Heart left ventricle (tissue), 16 donors: ENCODE measurements around the gene SLC4A2. TPM values are rescaled to one million over a fixed set of nuclear protein-coding genes. Genes with fewer than 3 reads are reported as not detected.

Experiments
- ATAC-seq, 4 donors: fragments of 200-7000 bp; cut with Tn5 transposase; one replicate each; pipeline ENCODE4 v1.9.1; 2020 to 2022; ENCODE audit warnings: moderate library complexity in 4 of 4, mild to moderate bottlenecking in 3 of 4, moderate number of reproducible peaks in 1 of 4
- DNase-seq, 5 donors: peaks; one replicate each; pipeline ENCODE4 v3.0.0-alpha.2; 2020
- H3K27ac ChIP-seq, 12 donors: fragments of 200-600 bp; sonication (generic) in 4 of 12; one replicate each; pipeline versions ENCODE4 v1.5.0 to v1.8.0; 2016 to 2022; ENCODE audit warnings: mild to moderate bottlenecking in 2 of 12
- H3K27me3 ChIP-seq, 9 donors: fragments of 200-600 bp; sonication (generic) in 2 of 9; one replicate each; pipeline versions ENCODE4 v1.5.1 to v1.8.0; 2016 to 2022; ENCODE audit warnings: mild to moderate bottlenecking in 3 of 9
- H3K36me3 ChIP-seq, 9 donors: fragments of 200-600 bp; sonication (generic) in 2 of 9; one replicate each; pipeline versions ENCODE4 v1.5.0 to v1.8.0; 2018 to 2022; ENCODE audit warnings: mild to moderate bottlenecking in 2 of 9
- H3K4me1 ChIP-seq, 12 donors: fragments of 200-600 bp; sonication (generic) in 4 of 12; one replicate each; pipeline versions ENCODE4 v1.5.0 to v1.8.0; 2016 to 2022; ENCODE audit warnings: mild to moderate bottlenecking in 3 of 12
- H3K4me3 ChIP-seq, 12 donors: fragments of 200-600 bp; sonication (generic) in 4 of 12; one replicate each; pipeline versions ENCODE4 v1.5.0 to v1.8.0; 2017 to 2022; ENCODE audit warnings: mild to moderate bottlenecking in 9 of 12, moderate library complexity in 4 of 12
- H3K9me3 ChIP-seq, 12 donors: fragments of 200-600 bp; sonication (generic) in 4 of 12; one replicate each; pipeline versions ENCODE4 v1.5.0 to v1.8.0; 2016 to 2022; ENCODE audit warnings: mild to moderate bottlenecking in 1 of 12
- CTCF ChIP-seq, 12 donors: fragments of 200-600 bp; sonication (generic) in 4 of 12; IDR thresholded peaks; one replicate each; pipeline versions ENCODE4 v1.5.0 to v1.8.0; 2018 to 2022; ENCODE audit warnings: antibody characterized with exemption in 12 of 12, mild to moderate bottlenecking in 5 of 12
- POLR2A ChIP-seq, 2 donors: fragments of 450-650 bp; IDR thresholded peaks; one replicate each; pipeline ENCODE4 v1.6.1; 2017; ENCODE audit warnings: antibody characterized with exemption in 2 of 2, mild to moderate bottlenecking in 2 of 2, moderate library complexity in 2 of 2
- WGBS, 4 donors: extraction: QIAGEN DNeasy Blood & Tissue Kit in 2 of 4; methylation state at CpG; one replicate each; pipeline versions ENCODE4 v1.1.5 to v1.1.7; 2013 to 2018; 5-methylcytosine and 5-hydroxymethylcytosine counted together
- intact Hi-C, 10 donors: fragments of 100-400 bp; cut with DNase I; formaldehyde crosslinking; loops; one replicate each; pipeline versions ENCODE4 v1.11.1 to v1.14.2; 2022
- long read RNA-seq, 3 donors: library from polyadenylated mRNA; unstranded; transcript quantifications; one replicate each; pipeline ENCODE4 v2.0.0, GENCODE V29; 2020 to 2021
- polyA plus RNA-seq, 2 donors: library from polyadenylated mRNA; stranded (reverse); fragments of 200-250 nt; gene quantifications; one replicate each; pipeline ENCODE4 v1.2.3, GENCODE V29; 2013
- total RNA-seq, 9 donors: library from RNA; depleted of rRNA in 2 of 9; stranded (reverse); fragments of >200 nt in 2 of 9; fragmentation: NEBNext Ultra II Directional in 3 of 9; extraction: Animal tissue kit (Norgen Biotek cat#: 25700) in 3 of 9; gene quantifications; one replicate each; pipeline versions ENCODE4 v1.1.0 to v1.2.4, GENCODE V29; 2016 to 2023
- donor health status: ischemic (EF 13 %, LVEDD 7.1; RV severe dilation, severe dysfunction).
- donor health status: healthy with polysubstance abuse.
- donor health status: DM: no; HTN: yes; CAD: no.
- donor health status: DM: no; HTN: no; CAD: no.
- donor health status: ischemic (EF 25% LVEDD 6.9; RV normal size, moderate dysfunction).
- donor health status: ischemic (EF 25% LVEDD 5.7; RV mildly dilated, moderate dysfunction).
- donor health status: healthy.
- donor health status: DM: yes; HTN: yes; CAD: no.
- donor health status: ischemic (EF 35%, LVEDD 5.7; RV mildly dilated, moderate dysfunction).
- donor health status: nonischemic (EF 11% LVEDD 7.7; RV severe dilation, severe dysfunction).
- donor health status: DM: yes; HTN: yes; CAD: no.
- donor health status: PGD.
- donor health status: ischemic (EF 29% LVEDD 5.4; RV normal size, mild dysfunction).
- donor health status: nonischemic (EF 23%, LVEDD 6.1; RV moderate dilation, normal function).

The SLC4A2 gene
- 10 to 100 TPM; 44.1 to 84.3 (median 54.8) TPM for total RNA-seq
- 100 to 1,000 TPM in 1 of 2 donors, 10 to 100 TPM in 1; 68.3 to 113 TPM for polyA plus RNA-seq
- long read RNA-seq, donor 1, full-length matches to known transcripts = 34 of 77 reads
- long read RNA-seq, donor 1, partial matches to known transcripts = 37 of 77 reads
- long read RNA-seq, donor 1, other reads (novel, unspliced or antisense) = 6 of 77 reads
- long read RNA-seq, donor 2, full-length matches to known transcripts = 3 of 84 reads
- long read RNA-seq, donor 2, partial matches to known transcripts = 72 of 84 reads
- long read RNA-seq, donor 2, other reads (novel, unspliced or antisense) = 9 of 84 reads
- long read RNA-seq, donor 3, full-length matches to known transcripts = 62 of 116 reads
- long read RNA-seq, donor 3, partial matches to known transcripts = 40 of 116 reads
- long read RNA-seq, donor 3, other reads (novel, unspliced or antisense) = 14 of 116 reads

GRCh38 chr7:151059367-151060112, at the start of gene SLC4A2:
TSS of gene SLC4A2 (plus strand) at chr7:151059589. CDS start at chr7:151061988, 2,399 bp downstream.
- ATAC-seq = peak; percentile 12 to 61 (median 54)
- TF ChIP-seq CTCF (IDR thresholded peaks at IDR 0.05) (peak; percentile 21 to 73 (median 56)), POLR2A (IDR thresholded peaks at IDR 0.05) (peak in 1 of 2 donors; percentile 51)
- H3K9me3 ChIP-seq = no peaks in the 10 kb centered on the region
- peak; percentile 83 to 91 (median 89) for DNase-seq
- H3K36me3 ChIP-seq = peaks cover 0 to 12% (median 8%) of the 10 kb centered on the region in 9 donors
- intact Hi-C loops = loop anchor here in 6 of 10 donors (1.0 to 10.0 kb wide), 9 partner anchors 21 to 1347 kb away; partner anchors contain the start of genes FASTK (in 4 of the 6), ABCB8 (in 3 of the 6), ABCF2 (in 1 of the 6) and AGAP3 (in 1 of the 6)
- H3K4me1 ChIP-seq = peaks cover 9 to 55% (median 48%) of the 10 kb centered on the region in 12 donors
- 0 to 1% (median 1%) methylated on average over 46 to 75 of the region's 75 CpGs for WGBS, 4 donors
- H3K27me3 ChIP-seq = no peaks in the 10 kb centered on the region
- H3K27ac ChIP-seq = peak within 1 kb of the TSS; percentile 90 to 99 (median 98)
- H3K4me3 ChIP-seq = peak within 1 kb of the TSS; percentile 68 to 100 (median 90)

- peak overlapping the region in 1 of 12 donors; percentile 42 for H3K27ac ChIP-seq
- no peaks in the 10 kb centered on the region for H3K9me3 ChIP-seq
- ATAC-seq (no peak), DNase-seq (no peak)
- peaks cover 0 to 80% (median 39%) of the 10 kb centered on the region in 12 donors for H3K4me1 ChIP-seq
- intact Hi-C loops = no loop called here
- H3K27me3 ChIP-seq = peaks cover 0 to 14% (median 0%) of the 10 kb centered on the region in 9 donors
- no peak overlapping the region for H3K4me3 ChIP-seq
- 53 to 83% (median 67%) methylated on average over 1 to 7 of the region's 7 CpGs for WGBS, 4 donors
- TF ChIP-seq POLR2A (IDR thresholded peaks at IDR 0.05) = no peak
- no peak for TF ChIP-seq CTCF (IDR thresholded peaks at IDR 0.05)
- peaks cover 0 to 13% (median 5%) of the 10 kb centered on the region in 9 donors for H3K36me3 ChIP-seq
Observed at GRCh38 chr7:151010037-151010306, 49.4 kb upstream of the SLC4A2 start.

GRCh38 chr7:151010307-151011096, 48.9 kb upstream of the SLC4A2 start:
- peaks cover 0 to 80% (median 39%) of the 10 kb centered on the region in 12 donors for H3K4me1 ChIP-seq
- H3K36me3 ChIP-seq = peaks cover 0 to 9% (median 2%) of the 10 kb centered on the region in 9 donors
- H3K27me3 ChIP-seq = peaks cover 0 to 16% (median 0%) of the 10 kb centered on the region in 9 donors
- DNase-seq (no peak), ATAC-seq (no peak)
- H3K27ac ChIP-seq = peak overlapping the region in 1 of 12 donors; percentile 42
- TF ChIP-seq CTCF (IDR thresholded peaks at IDR 0.05) (no peak), POLR2A (IDR thresholded peaks at IDR 0.05) (no peak)
- 38 to 56% (median 45%) methylated on average over 15 to 18 of the region's 18 CpGs for WGBS, 4 donors
- no peaks in the 10 kb centered on the region for H3K9me3 ChIP-seq
- intact Hi-C loops = no loop called here
- H3K4me3 ChIP-seq = peak overlapping the region in 1 of 12 donors; percentile 1
